Panc1 (cell line): ENCODE data around the gene GRIK4. TPM values are rescaled to one million over a fixed set of nuclear protein-coding genes. Genes with fewer than 3 reads are reported as not detected.

Experiments
- ATAC-seq: fragments of 200-7000 bp; cut with Tn5 transposase; 2 replicates; pipeline ENCODE4 v1.9.1; 2020; ENCODE audit warnings: mild to moderate bottlenecking, moderate library complexity
- BruUV-seq: library from RNA; stranded (reverse); fragments of 400-500 nt; replicated peaks from 2 replicates; lab custom pipeline; 2021; lab: Mats Ljungman, UMichigan
- CTCF ChIA-PET: fragments of 300-600 bp; sonication (Branson Sonifier 250); formaldehyde crosslinking; loops from one replicate; lab custom pipeline; 2022; ENCODE audit warnings: antibody characterized with exemption; lab: Charles Lee
- POLR2A ChIA-PET: fragments of 300-600 bp; sonication (Branson Sonifier 250); formaldehyde crosslinking; loops from one replicate; lab custom pipeline; 2022; ENCODE audit warnings: antibody characterized with exemption; lab: Charles Lee
- DNase-seq: peaks from one replicate; pipeline ENCODE4 v3.0.0-alpha.2; 2010; ENCODE audit warnings: low read depth, low spot score
- H3K27ac ChIP-seq: 2 replicates; pipeline ENCODE4 v1.5.1; 2011; ENCODE audit warnings: mild to moderate bottlenecking, low read length, inconsistent platforms
- H3K27me3 ChIP-seq: fragments of 200-500 bp; sonication (Bioruptor generic); 2 replicates; pipeline ENCODE4 v1.6.0; 2014; ENCODE audit warnings: low read length, inconsistent platforms; ENCODE audit not compliant: control insufficient read depth, insufficient read depth
- H3K36me3 ChIP-seq: fragments of 200-500 bp; sonication (Bioruptor generic); 2 replicates; pipeline ENCODE4 v1.5.1; 2014; ENCODE audit warnings: inconsistent platforms, mild to moderate bottlenecking, low read length, moderate library complexity; ENCODE audit not compliant: control insufficient read depth, insufficient read depth
- H3K4me1 ChIP-seq: 2 replicates; pipeline ENCODE4 v1.5.1; 2011; ENCODE audit warnings: inconsistent platforms, mild to moderate bottlenecking, low read length, moderate library complexity; ENCODE audit not compliant: control insufficient read depth, insufficient read depth
- H3K4me3 ChIP-seq, 2 experiments: 2 replicates each; pipeline ENCODE4 v1.5.1; 2011 to 2012; ENCODE audit warnings: low read depth in 2 of 2, low read length in 2 of 2, mild to moderate bottlenecking in 2 of 2, inconsistent platforms in 1 of 2, moderate library complexity in 1 of 2
- H3K9me3 ChIP-seq: fragments of 200-500 bp; sonication (Bioruptor generic); 2 replicates; pipeline ENCODE4 v1.5.1; 2014; ENCODE audit warnings: low read depth, mild to moderate bottlenecking, inconsistent platforms, low read length, moderate library complexity; ENCODE audit not compliant: control insufficient read depth, insufficient read depth
- POLR2AphosphoS5 ChIP-seq: IDR thresholded peaks from 2 replicates; pipeline ENCODE4 v1.6.1; 2012; ENCODE audit warnings: mild to moderate bottlenecking, low read depth, low read length, moderate library complexity
- SIN3A ChIP-seq: IDR thresholded peaks from 2 replicates; pipeline ENCODE4 v1.6.1; 2012; ENCODE audit warnings: low read depth, mild to moderate bottlenecking, low read length, moderate library complexity, borderline replicate concordance; ENCODE audit not compliant: insufficient read depth
- TCF7L2 ChIP-seq: IDR thresholded peaks from 2 replicates; pipeline ENCODE4 v1.6.1; 2011; ENCODE audit warnings: mild to moderate bottlenecking, low read depth, low read length, inconsistent platforms
- in situ Hi-C: cut with HindIII; loops from 2 replicates; pipeline ENCODE4 v1.10.0; 2016; ENCODE audit warnings: low sequenced_read_pairs, low pct_unique_long_range_greater_than_20kb
- intact Hi-C: fragments of 100-400 bp; cut with micrococcal nuclease; formaldehyde crosslinking; loops from one replicate; pipeline ENCODE4 v1.10.0; 2022; ENCODE audit not compliant: unreplicated experiment
- total RNA-seq: library from RNA; stranded (reverse); gene quantifications from one replicate; pipeline ENCODE4 v1.2.1, GENCODE V29; 2021; ENCODE audit not compliant: unreplicated experiment
- TF ChIP-seq, protein P1 (sequence below): fragments of 450-650 bp; IDR thresholded peaks from 2 replicates; pipeline ENCODE4 v1.5.1; 2017; ENCODE audit warnings: mild to moderate bottlenecking
- TF ChIP-seq, protein P2 (sequence below), 2 experiments: IDR thresholded peaks; 2 replicates each; pipeline ENCODE4 v1.6.1; 2011 to 2012; ENCODE audit warnings: low read depth in 2 of 2, control low read depth in 1 of 2, low read length in 1 of 2, mild to moderate bottlenecking in 1 of 2, moderate library complexity in 1 of 2; ENCODE audit not compliant: insufficient read depth in 1 of 2

Gene GRIK4
- total RNA-seq, 1 experiment from 2014 or later = 0.62 TPM

GRCh38 chr11:120536797-120537169, 25.2 kb downstream of the GRIK4 start:
- H3K36me3 ChIP-seq = no peaks in the 10 kb centered on the region
- intact Hi-C loops = no loop called here
- no peaks in the 10 kb centered on the region for H3K9me3 ChIP-seq
- H3K4me3 ChIP-seq = no peak overlapping the region
- BruUV-seq = no TSS peak
- in situ Hi-C loops = no loop called here
- DNase-seq (no peak), ATAC-seq (no peak)
- no peak overlapping the region for H3K27ac ChIP-seq
- TF ChIP-seq SIN3A = no peak
- TF ChIP-seq, protein P1, sequence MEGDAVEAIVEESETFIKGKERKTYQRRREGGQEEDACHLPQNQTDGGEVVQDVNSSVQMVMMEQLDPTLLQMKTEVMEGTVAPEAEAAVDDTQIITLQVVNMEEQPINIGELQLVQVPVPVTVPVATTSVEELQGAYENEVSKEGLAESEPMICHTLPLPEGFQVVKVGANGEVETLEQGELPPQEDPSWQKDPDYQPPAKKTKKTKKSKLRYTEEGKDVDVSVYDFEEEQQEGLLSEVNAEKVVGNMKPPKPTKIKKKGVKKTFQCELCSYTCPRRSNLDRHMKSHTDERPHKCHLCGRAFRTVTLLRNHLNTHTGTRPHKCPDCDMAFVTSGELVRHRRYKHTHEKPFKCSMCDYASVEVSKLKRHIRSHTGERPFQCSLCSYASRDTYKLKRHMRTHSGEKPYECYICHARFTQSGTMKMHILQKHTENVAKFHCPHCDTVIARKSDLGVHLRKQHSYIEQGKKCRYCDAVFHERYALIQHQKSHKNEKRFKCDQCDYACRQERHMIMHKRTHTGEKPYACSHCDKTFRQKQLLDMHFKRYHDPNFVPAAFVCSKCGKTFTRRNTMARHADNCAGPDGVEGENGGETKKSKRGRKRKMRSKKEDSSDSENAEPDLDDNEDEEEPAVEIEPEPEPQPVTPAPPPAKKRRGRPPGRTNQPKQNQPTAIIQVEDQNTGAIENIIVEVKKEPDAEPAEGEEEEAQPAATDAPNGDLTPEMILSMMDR = no peak
- TF ChIP-seq, protein P2, sequence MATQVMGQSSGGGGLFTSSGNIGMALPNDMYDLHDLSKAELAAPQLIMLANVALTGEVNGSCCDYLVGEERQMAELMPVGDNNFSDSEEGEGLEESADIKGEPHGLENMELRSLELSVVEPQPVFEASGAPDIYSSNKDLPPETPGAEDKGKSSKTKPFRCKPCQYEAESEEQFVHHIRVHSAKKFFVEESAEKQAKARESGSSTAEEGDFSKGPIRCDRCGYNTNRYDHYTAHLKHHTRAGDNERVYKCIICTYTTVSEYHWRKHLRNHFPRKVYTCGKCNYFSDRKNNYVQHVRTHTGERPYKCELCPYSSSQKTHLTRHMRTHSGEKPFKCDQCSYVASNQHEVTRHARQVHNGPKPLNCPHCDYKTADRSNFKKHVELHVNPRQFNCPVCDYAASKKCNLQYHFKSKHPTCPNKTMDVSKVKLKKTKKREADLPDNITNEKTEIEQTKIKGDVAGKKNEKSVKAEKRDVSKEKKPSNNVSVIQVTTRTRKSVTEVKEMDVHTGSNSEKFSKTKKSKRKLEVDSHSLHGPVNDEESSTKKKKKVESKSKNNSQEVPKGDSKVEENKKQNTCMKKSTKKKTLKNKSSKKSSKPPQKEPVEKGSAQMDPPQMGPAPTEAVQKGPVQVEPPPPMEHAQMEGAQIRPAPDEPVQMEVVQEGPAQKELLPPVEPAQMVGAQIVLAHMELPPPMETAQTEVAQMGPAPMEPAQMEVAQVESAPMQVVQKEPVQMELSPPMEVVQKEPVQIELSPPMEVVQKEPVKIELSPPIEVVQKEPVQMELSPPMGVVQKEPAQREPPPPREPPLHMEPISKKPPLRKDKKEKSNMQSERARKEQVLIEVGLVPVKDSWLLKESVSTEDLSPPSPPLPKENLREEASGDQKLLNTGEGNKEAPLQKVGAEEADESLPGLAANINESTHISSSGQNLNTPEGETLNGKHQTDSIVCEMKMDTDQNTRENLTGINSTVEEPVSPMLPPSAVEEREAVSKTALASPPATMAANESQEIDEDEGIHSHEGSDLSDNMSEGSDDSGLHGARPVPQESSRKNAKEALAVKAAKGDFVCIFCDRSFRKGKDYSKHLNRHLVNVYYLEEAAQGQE (IDR thresholded peaks at IDR 0.05; ENCODE audit: insufficient read depth in 1 of 2, low read depth in 2 of 2, low read length in 1 of 2) = no peak
- TF ChIP-seq TCF7L2 = no peak
- TF ChIP-seq POLR2AphosphoS5 = no peak
- no peaks in the 10 kb centered on the region for H3K4me1 ChIP-seq
- CTCF ChIA-PET = interaction anchor here (0.9 kb wide), 1 partner anchor 339 kb away, joined by 3 read pairs; no protein-coding TSS in a partner anchor
- H3K27me3 ChIP-seq = no peaks in the 10 kb centered on the region
- POLR2A ChIA-PET = no interaction called here

DNA sequence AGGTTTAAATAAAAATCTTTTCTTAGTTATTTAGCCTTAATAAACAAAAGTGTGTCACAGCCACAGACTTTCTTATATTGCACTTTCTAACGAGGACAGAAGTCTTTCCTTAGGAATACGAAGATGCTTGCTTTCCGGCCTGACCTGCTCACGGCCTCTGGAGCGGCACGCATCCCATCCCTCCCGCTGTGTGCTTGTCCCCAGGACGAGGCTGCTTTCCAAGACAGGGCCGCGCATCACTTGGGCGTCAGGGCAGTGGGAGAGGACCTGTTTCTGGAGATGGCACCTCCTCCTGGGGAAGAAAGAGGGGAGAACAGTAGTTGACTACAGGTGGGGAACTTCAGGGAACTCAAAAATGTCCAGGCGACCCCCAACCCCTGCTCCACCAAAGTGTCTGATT, 26.4 kb downstream of the GRIK4 start:
- Histone ChIP-seq H3K36me3 (no peaks in the 10 kb centered on the region), H3K4me3 (no peak overlapping the region), H3K27ac (no peak overlapping the region), H3K27me3 (no peaks in the 10 kb centered on the region), H3K9me3 (no peaks in the 10 kb centered on the region), H3K4me1 (no peaks in the 10 kb centered on the region)
- TF ChIP-seq, protein P2 (IDR thresholded peaks at IDR 0.05; ENCODE audit: insufficient read depth in 1 of 2, low read depth in 2 of 2, low read length in 1 of 2) = no peak
- TF ChIP-seq, protein P1 = no peak
- no peak for TF ChIP-seq TCF7L2
- TF ChIP-seq POLR2AphosphoS5 = no peak
- TF ChIP-seq SIN3A = no peak
- BruUV-seq = no TSS peak
- intact Hi-C loops (no loop called here), in situ Hi-C loops (no loop called here)
- ChIA-PET CTCF (interaction anchor here (0.5 kb wide), 1 partner anchor 147 kb away, joined by 3 read pairs; no protein-coding TSS in a partner anchor), POLR2A (no interaction called here)
- no peak for DNase-seq
- ATAC-seq = no peak
